NCI-H748 (cell line): ENCODE data around the gene ZNF423.

Source experiments
- DNase-seq: peaks from one replicate; lab custom pipeline; 2025; ENCODE audit not compliant: unreplicated experiment; lab: John Stamatoyannopoulos, UW

Gene ZNF423

GRCh38 chr16:49488336-49488735 is 367.6 kb downstream of the ZNF423 start:
- DNase-seq, result no peak

- DNase-seq, result no peak
These were observed 368.2 kb downstream of the ZNF423 start for GRCh38 chr16:49487746-49488145.

DNA sequence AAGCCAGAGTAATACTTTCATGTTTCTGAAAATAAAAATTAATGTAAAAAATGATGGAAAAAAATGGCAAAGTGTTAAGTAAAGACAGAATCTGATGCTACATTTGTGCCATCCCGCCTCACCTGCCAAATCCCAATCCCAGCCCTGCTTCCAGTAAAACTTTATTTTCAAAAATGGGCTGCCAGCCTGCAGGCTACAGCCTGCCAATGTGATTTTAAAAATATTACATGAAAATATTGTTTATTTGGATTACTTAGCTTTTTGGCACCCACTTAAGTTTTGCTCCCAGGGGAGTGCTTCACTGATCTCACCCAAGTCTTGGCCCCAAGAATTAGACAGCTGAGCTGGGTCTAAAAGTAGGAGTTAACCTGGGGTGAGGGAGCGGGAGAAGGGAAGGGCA is 369.5 kb downstream of the ZNF423 start:
- DNase-seq, result no peak

GRCh38 chr16:49485663-49486062 is 370.2 kb downstream of the ZNF423 start:
- no peak for DNase-seq

DNA sequence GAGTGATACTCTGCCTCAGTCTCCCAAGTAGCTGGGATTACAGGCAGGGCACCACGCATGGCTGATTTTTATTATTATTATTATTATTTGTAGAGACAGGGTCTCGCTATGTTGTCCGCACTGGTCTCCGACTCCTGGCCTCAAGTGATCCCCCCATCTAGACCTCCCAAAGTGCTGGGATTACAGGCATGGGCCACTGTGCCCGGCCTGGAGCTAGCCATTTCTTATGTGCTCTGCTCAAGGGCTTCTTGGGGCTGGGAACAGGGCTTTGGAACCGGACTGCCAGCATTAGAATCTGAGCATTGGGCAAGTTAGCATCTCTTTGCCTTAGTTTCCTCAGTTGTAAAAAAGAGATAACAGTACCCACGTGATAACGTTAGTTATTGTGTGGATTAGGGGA is 371.0 kb downstream of the ZNF423 start:
- DNase-seq, result no peak

DNA sequence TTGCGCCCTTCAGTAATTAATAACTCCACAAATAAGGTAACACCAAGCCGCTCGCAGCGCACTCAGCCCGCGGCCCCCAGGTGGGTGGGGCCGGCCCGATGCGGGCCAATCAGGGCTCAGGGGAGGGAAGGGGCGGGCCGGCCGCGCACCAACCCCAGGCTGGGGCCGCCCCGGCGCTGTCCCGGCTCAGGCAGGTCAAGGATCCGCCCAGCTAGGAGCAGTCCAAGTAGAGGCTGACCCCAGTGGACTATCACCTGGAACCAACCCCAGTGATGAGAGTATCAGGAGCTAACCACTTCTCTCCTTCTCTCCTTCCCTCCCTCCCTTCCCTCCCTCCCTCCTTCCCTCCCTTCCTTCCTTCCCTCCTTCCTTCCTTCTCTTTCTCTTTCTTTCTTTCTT is 371.5 kb downstream of the ZNF423 start:
- no peak for DNase-seq

- no peak for DNase-seq
These were observed 372.1 kb downstream of the ZNF423 start for GRCh38 chr16:49483651-49484450.

DNA sequence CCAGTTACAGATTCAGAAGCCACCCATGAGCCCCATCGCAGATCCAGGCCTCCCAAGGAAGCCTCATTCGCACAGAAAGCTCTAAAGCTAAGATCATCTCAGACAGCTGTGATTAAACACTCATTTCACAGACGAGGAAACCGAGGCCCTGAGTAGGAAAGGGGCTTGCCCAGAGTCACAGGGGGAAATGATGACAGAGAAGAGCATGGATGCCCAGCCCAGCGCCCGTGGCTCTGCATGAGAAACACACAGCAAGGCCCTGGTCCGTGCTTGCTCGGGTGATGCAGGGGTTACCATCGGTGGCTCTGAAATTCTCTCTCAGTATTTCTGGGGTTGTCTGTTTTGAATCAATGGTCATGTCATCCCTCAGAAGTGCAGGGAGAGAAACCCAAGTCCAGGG is 372.7 kb downstream of the ZNF423 start:
- no peak for DNase-seq

GRCh38 chr16:49482690-49483089 is 373.2 kb downstream of the ZNF423 start:
- no peak for DNase-seq

GRCh38 chr16:49478616-49479015 is 377.3 kb downstream of the ZNF423 start:
- DNase-seq, result no peak

DNA sequence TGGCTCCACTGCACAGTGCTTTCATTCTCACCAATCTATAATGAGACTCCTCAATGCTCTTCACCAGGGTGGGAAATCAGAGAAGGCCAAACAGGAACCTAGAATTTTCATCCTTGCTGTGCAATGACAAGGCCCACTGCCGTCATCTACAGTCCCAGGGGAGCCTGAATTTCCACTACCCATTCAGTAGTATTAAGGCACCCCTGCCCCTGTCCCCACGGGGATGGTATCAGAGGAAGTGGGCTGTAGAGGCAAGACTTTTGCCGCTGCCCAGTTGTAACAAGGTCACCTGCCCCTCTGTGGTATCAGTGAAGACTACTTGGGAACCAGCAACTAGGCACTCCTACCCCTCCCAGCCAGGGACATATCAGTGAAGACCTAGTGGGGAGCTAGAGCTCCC is 377.8 kb downstream of the ZNF423 start:
- DNase-seq, result no peak

DNA sequence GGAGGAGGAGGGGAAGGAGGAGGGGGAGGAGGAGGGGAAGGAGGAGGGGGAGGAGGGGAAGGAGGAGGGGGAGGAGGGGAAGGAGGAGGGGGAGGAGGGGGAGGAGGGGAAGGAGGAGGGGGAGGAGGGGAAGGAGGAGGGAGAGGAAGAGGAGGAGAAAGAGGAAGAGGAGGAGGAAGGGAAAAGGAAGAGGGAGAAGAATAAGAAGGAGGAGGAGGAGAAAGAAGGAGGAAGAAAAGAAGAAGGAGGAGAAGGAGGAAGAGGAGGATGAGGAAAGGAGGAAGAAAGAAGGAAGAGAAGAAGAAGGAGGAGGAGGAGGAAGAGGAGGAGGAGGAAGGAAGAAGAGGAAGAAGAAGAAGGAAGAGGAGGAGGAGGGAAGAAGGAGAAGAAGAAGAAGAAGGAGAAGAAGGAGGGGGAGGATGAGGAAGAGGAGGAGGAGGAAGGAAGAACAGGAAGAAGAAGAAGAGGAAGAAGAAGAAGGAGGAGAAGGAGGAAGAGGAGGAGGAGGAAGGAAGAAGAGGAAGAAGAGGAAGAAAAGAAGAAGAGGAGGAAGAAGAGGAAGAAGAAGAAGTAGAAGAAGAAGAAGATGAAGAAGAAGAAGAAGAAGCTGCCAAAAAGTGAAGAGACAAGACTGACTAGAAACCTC is 378.5 kb downstream of the ZNF423 start:
- no peak for DNase-seq

- no peak for DNase-seq
These were observed 381.2 kb downstream of the ZNF423 start for GRCh38 chr16:49474741-49475140.

DNA sequence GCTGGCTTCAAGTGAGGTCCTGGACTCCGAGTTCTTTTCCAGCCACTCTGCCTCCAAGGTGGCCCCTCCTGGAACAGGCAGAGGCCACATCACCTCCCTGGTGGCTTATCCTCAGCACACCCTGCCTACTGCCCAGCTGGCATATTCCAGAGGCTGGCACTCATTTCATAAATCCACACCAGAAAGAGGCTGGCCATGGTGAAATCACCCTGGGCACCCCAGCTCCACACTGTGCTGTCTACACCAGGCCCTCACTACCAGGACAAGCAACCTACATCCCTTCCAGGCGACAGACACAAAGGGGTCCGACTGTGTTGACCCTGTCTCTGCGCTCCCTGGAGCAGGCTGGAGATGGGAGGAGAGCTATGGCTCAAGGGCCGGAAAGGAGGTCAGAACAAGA is 382.1 kb downstream of the ZNF423 start:
- no peak for DNase-seq

GRCh38 chr16:49473131-49473530 is 382.8 kb downstream of the ZNF423 start:
- DNase-seq, result no peak

- DNase-seq, result no peak
These were observed 383.3 kb downstream of the ZNF423 start for GRCh38 chr16:49472598-49472997.

- no peak for DNase-seq
These were observed 384.7 kb downstream of the ZNF423 start for GRCh38 chr16:49471038-49471727.

DNA sequence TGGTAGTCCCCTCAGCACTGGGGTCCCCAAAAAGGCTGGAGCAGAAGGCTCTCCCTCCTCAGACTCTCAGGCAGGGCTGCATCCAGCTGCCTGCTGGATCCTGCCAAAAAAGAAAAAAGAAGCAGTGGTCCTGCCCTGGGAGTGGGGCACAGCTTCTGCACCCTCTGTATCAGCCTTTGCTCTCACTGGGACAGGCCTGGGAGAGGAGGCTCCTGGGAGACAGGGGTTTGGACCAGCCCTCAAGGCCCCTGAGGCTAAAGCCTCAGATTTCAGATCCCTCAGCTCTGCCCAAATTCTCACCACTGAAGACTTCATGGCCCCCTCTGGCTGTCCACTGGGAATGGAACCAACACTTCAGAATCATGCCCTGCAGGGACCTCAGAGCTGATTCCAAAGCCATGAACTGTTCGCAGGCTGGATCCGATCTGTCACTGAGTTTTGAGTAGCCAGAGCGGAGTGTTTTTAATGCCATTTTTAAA is 385.4 kb downstream of the ZNF423 start:
- no peak for DNase-seq

DNA sequence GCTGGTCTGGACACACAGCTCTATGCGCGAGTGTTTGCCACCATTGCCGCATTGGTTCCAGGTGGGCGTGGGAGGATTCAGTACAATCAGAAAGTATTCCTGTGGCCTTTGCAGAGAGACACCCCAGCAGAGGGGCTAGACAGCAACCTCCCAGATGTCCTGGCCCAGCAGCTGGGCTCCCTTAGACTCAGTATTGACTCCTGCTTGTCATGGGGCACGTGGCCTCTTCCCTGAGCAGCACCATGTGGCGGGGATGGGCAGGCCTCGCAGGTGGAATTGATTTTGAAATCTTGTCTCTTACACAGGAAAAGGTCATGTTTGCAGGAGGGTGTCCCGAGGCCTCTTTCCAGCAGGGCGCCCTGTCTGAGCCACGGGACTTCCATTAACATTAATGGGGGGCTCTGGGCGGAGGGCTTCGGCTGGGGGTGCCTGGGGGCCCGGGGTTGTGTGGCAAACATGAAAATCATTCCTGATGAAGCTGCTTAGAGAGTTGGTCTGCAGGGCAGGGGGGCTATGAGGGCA is 385.9 kb downstream of the ZNF423 start:
- DNase-seq, result no peak

DNA sequence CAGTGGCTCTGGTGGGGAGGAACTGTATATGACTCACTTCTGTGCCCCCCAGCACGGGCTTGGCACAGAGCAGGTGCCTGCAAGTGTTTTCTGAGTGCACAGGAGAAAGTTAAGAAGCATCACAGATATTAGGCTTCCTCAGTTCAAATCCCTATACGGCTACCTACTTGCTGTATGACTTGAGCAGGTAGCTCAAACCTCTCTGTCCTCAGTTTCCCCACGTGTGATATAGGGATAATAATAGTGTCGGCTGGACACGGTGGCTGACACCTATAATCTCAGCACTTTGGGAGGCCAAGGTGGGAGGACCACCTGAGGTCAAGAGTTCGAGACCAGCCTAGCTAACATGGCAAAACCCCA is 386.6 kb downstream of the ZNF423 start:
- no peak for DNase-seq

- DNase-seq, result no peak
These were observed 387.2 kb downstream of the ZNF423 start for GRCh38 chr16:49468611-49469310.
